GM23338 (cell line): ENCODE results near the gene ZSCAN31. TPM values are rescaled to one million over a fixed set of nuclear protein-coding genes. Genes with fewer than 3 reads are reported as not detected.

ENCODE experiments used
- ATAC-seq: fragments of 200-7000 bp; cut with Tn5 transposase; 3 replicates; pipeline ENCODE4 v1.9.1; 2020
- DNase-seq: peaks from one replicate; pipeline ENCODE4 v3.0.0-alpha.2; 2015; ENCODE audit warnings: low spot score
- H2AFZ ChIP-seq: fragments of 200-600 bp; sonication (generic); 2 replicates; pipeline ENCODE4 v1.8.0; 2016; ENCODE audit warnings: antibody characterized with exemption, mild to moderate bottlenecking, moderate library complexity
- H3F3A ChIP-seq: fragments of 200-600 bp; sonication (generic); replicated peaks from 2 replicates; pipeline ENCODE4 v1.8.0; 2017; ENCODE audit warnings: antibody characterized with exemption, mixed run types, low read depth
- H3K27ac ChIP-seq: fragments of 200-600 bp; sonication (generic); 2 replicates; pipeline ENCODE4 v1.6.1; 2016; ENCODE audit warnings: low read depth
- H3K27me3 ChIP-seq: fragments of 200-600 bp; sonication (generic); 2 replicates; pipeline ENCODE4 v1.8.0; 2016; ENCODE audit warnings: mild to moderate bottlenecking, mixed run types, moderate library complexity; ENCODE audit not compliant: insufficient read depth
- H3K36me3 ChIP-seq: fragments of 200-600 bp; sonication (generic); 2 replicates; pipeline ENCODE4 v1.8.0; 2016; ENCODE audit warnings: mild to moderate bottlenecking; ENCODE audit not compliant: insufficient read depth
- H3K4me1 ChIP-seq: fragments of 200-600 bp; sonication (generic); 2 replicates; pipeline ENCODE4 v1.8.0; 2016; ENCODE audit warnings: mild to moderate bottlenecking, moderate library complexity; ENCODE audit not compliant: insufficient read depth
- H3K4me2 ChIP-seq: fragments of 200-600 bp; sonication (generic); 2 replicates; pipeline ENCODE4 v1.7.1; 2017; ENCODE audit warnings: mixed run types
- H3K4me3 ChIP-seq: fragments of 200-600 bp; sonication (generic); 2 replicates; pipeline ENCODE4 v1.6.1; 2016; ENCODE audit warnings: mixed run types
- H3K79me2 ChIP-seq: fragments of 200-600 bp; sonication (generic); replicated peaks from 2 replicates; pipeline ENCODE4 v1.8.0; 2017; ENCODE audit warnings: mild to moderate bottlenecking; ENCODE audit not compliant: insufficient read depth
- H3K9me2 ChIP-seq: fragments of 200-600 bp; sonication (generic); 2 replicates; pipeline ENCODE4 v1.8.0; 2017; ENCODE audit not compliant: insufficient read depth
- H4K20me1 ChIP-seq: fragments of 200-600 bp; sonication (generic); replicated peaks from 2 replicates; pipeline ENCODE4 v1.8.0; 2017; ENCODE audit warnings: mild to moderate bottlenecking; ENCODE audit not compliant: insufficient read depth
- H3K27ac Mint-ChIP-seq: 2 replicates; pipeline ENCODE4 v1.8.0; 2020; ENCODE audit warnings: inconsistent platforms, mild to moderate bottlenecking, moderate library complexity, mixed read lengths
- H3K27me3 Mint-ChIP-seq: 3 replicates; pipeline ENCODE4 v1.8.0; 2022; ENCODE audit warnings: low read depth, mild to moderate bottlenecking, moderate library complexity, mixed read lengths, inconsistent platforms; ENCODE audit not compliant: insufficient read depth, poor library complexity
- H3K36me3 Mint-ChIP-seq: 3 replicates; pipeline ENCODE4 v1.8.0; 2021; ENCODE audit warnings: low read depth, mild to moderate bottlenecking, inconsistent platforms, moderate library complexity, mixed read lengths
- H3K4me1 Mint-ChIP-seq: 3 replicates; pipeline ENCODE4 v1.8.0; 2020; ENCODE audit warnings: mild to moderate bottlenecking, inconsistent platforms, mixed read lengths
- H3K4me3 Mint-ChIP-seq: 3 replicates; pipeline ENCODE4 v1.8.0; 2021; ENCODE audit warnings: moderate library complexity, mild to moderate bottlenecking, inconsistent platforms, mixed read lengths
- H3K9me3 Mint-ChIP-seq: 3 replicates; pipeline ENCODE4 v1.8.0; 2020; ENCODE audit warnings: moderate library complexity, mild to moderate bottlenecking, inconsistent platforms, mixed read lengths
- CREB1 ChIP-seq: fragments of 250-450 bp; sonication (Bioruptor Pico); IDR thresholded peaks from 2 replicates; pipeline ENCODE4 v1.5.0; 2020; ENCODE audit warnings: low read depth, mild to moderate bottlenecking, moderate library complexity
- ETS1 ChIP-seq: IDR thresholded peaks from 2 replicates; pipeline ENCODE4 v1.6.1; 2016; ENCODE audit warnings: antibody characterized with exemption
- EZH2 ChIP-seq: fragments of 200-600 bp; sonication (generic); IDR thresholded peaks from one replicate; pipeline ENCODE4 v1.8.0; 2017; ENCODE audit warnings: antibody characterized with exemption, mild to moderate bottlenecking, low read depth; ENCODE audit not compliant: unreplicated experiment
- EZH2phosphoT487 ChIP-seq: fragments of 200-600 bp; sonication (generic); IDR thresholded peaks from one replicate; pipeline ENCODE4 v1.8.1; 2018; ENCODE audit warnings: antibody characterized with exemption; ENCODE audit not compliant: unreplicated experiment
- JUNB ChIP-seq: IDR thresholded peaks from one replicate; pipeline ENCODE4 v1.6.1; 2016; ENCODE audit warnings: antibody characterized with exemption; ENCODE audit not compliant: unreplicated experiment
- POLR2AphosphoS5 ChIP-seq: IDR thresholded peaks from 2 replicates; pipeline ENCODE4 v1.6.1; 2016; ENCODE audit warnings: antibody characterized with exemption, low read depth
- REST ChIP-seq: IDR thresholded peaks from one replicate; pipeline ENCODE4 v1.6.1; 2018; ENCODE audit warnings: antibody characterized with exemption; ENCODE audit not compliant: unreplicated experiment
- STAT1 ChIP-seq: IDR thresholded peaks from one replicate; pipeline ENCODE4 v1.6.1; 2016; ENCODE audit warnings: antibody characterized with exemption; ENCODE audit not compliant: unreplicated experiment
- ZNF462 ChIP-seq: fragments of 250-450 bp; sonication (Bioruptor Pico); IDR thresholded peaks from 2 replicates; pipeline ENCODE4 v1.5.0; 2020; ENCODE audit warnings: mild to moderate bottlenecking, moderate library complexity
- polyA plus RNA-seq: library from polyadenylated mRNA; unstranded; fragments of >200 nt; fragmentation: Nextera tagmentation; extraction: Ambion mirVana; gene quantifications from 2 replicates; pipeline ENCODE4 v1.2.1, GENCODE V29; 2016
- total RNA-seq: library from RNA; depleted of rRNA; stranded (reverse); fragments of >200 nt; shearing (Covaris generic); gene quantifications from 2 replicates; pipeline ENCODE4 v1.2.3, GENCODE V29; 2014

ZSCAN31 gene
- total and polyA plus RNA-seq, 2 experiments from 2014 or later, result 3.1 to 4.7 TPM

- H3K27me3 Mint-ChIP-seq, result peaks cover 4% of the 10 kb centered on the region
- peaks cover 28% of the 10 kb centered on the region for H3K36me3 ChIP-seq
- no peaks in the 10 kb centered on the region for H3K79me2 ChIP-seq
- no peaks in the 10 kb centered on the region for H3F3A ChIP-seq
- no peak for TF ChIP-seq POLR2AphosphoS5
- no peak for TF ChIP-seq EZH2
- TF ChIP-seq REST, result no peak
- TF ChIP-seq ZNF462, result no peak
- no peak for TF ChIP-seq EZH2phosphoT487
- no peak for TF ChIP-seq CREB1 (CRISPR knock-in tag)
- no peak for TF ChIP-seq JUNB
- no peak for TF ChIP-seq STAT1
- no peak for TF ChIP-seq ETS1
- no peak overlapping the region for H2AFZ ChIP-seq
- no peaks in the 10 kb centered on the region for H3K27me3 ChIP-seq
- no peak overlapping the region for H3K4me2 ChIP-seq
- H3K36me3 Mint-ChIP-seq, result peaks cover 58% of the 10 kb centered on the region
- no peak overlapping the region for H3K4me3 ChIP-seq
- H3K9me2 ChIP-seq, result no peaks in the 10 kb centered on the region
- no peak overlapping the region for H3K27ac Mint-ChIP-seq
- no peaks in the 10 kb centered on the region for H3K4me1 ChIP-seq
- H4K20me1 ChIP-seq, result no peaks in the 10 kb centered on the region
- peaks cover 44% of the 10 kb centered on the region for H3K9me3 Mint-ChIP-seq
- ATAC-seq (no peak), DNase-seq (no peak)
- H3K4me1 Mint-ChIP-seq, result no peaks in the 10 kb centered on the region
- H3K4me3 Mint-ChIP-seq, result no peak overlapping the region
- H3K27ac ChIP-seq, result no peak overlapping the region
Measured at GRCh38 chr6:28326371-28326948, 9.5 kb downstream of the ZSCAN31 start.
